Ishikawa (cell line): ENCODE results near the gene TRIM56.

Source experiments
- CEBPB ChIP-seq: IDR thresholded peaks from 2 replicates; pipeline ENCODE4 v1.6.1; 2012
- CREB1 ChIP-seq: IDR thresholded peaks from 2 replicates; pipeline ENCODE4 v1.6.1; 2012; ENCODE audit warnings: low read depth
- EGR1 ChIP-seq: IDR thresholded peaks from 2 replicates; pipeline ENCODE4 v1.6.1; 2012
- EP300 ChIP-seq: IDR thresholded peaks from 2 replicates; pipeline ENCODE4 v1.6.1; 2012; ENCODE audit warnings: borderline replicate concordance
- FOXM1 ChIP-seq: IDR thresholded peaks from 2 replicates; pipeline ENCODE4 v1.6.1; 2012; ENCODE audit warnings: low read depth, borderline replicate concordance
- NFIC ChIP-seq: IDR thresholded peaks from 2 replicates; pipeline ENCODE4 v1.6.1; 2012
- RAD21 ChIP-seq: IDR thresholded peaks from 2 replicates; pipeline ENCODE4 v1.6.1; 2012; ENCODE audit warnings: low read depth
- TAF1 ChIP-seq: IDR thresholded peaks from 2 replicates; pipeline ENCODE4 v1.6.1; 2012; ENCODE audit warnings: low read depth, mild to moderate bottlenecking
- TCF12 ChIP-seq: IDR thresholded peaks from 2 replicates; pipeline ENCODE4 v1.6.1; 2012; ENCODE audit warnings: low read depth
- TEAD4 ChIP-seq: IDR thresholded peaks from 2 replicates; pipeline ENCODE4 v1.6.1; 2012
- YY1 ChIP-seq: IDR thresholded peaks from 2 replicates; pipeline ENCODE4 v1.6.1; 2012; ENCODE audit warnings: low read depth
- ZBTB7A ChIP-seq: IDR thresholded peaks from 2 replicates; pipeline ENCODE4 v1.6.1; 2012; ENCODE audit warnings: low read depth
- TF ChIP-seq, protein P1 (sequence below): IDR thresholded peaks from 2 replicates; pipeline ENCODE4 v1.6.1; 2012
- TF ChIP-seq, protein P2 (sequence below): IDR thresholded peaks from 2 replicates; pipeline ENCODE4 v1.6.1; 2012; ENCODE audit warnings: low read depth, mild to moderate bottlenecking
- TF ChIP-seq, protein P3 (sequence below): IDR thresholded peaks from 2 replicates; pipeline ENCODE4 v1.6.1; 2012

TRIM56 gene

GRCh38 chr7:101075646-101076045 lies 9.6 kb upstream of the TRIM56 start:
- TF ChIP-seq, protein P1, sequence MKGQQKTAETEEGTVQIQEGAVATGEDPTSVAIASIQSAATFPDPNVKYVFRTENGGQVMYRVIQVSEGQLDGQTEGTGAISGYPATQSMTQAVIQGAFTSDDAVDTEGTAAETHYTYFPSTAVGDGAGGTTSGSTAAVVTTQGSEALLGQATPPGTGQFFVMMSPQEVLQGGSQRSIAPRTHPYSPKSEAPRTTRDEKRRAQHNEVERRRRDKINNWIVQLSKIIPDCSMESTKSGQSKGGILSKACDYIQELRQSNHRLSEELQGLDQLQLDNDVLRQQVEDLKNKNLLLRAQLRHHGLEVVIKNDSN: no peak
- TF ChIP-seq RAD21: no peak

- TF ChIP-seq TEAD4 (no peak; the same call in 1 of the 2 replicates), RAD21 (peak; percentile 90)
Observed at GRCh38 chr7:101077303-101078086, 7.8 kb upstream of the TRIM56 start.

DNA sequence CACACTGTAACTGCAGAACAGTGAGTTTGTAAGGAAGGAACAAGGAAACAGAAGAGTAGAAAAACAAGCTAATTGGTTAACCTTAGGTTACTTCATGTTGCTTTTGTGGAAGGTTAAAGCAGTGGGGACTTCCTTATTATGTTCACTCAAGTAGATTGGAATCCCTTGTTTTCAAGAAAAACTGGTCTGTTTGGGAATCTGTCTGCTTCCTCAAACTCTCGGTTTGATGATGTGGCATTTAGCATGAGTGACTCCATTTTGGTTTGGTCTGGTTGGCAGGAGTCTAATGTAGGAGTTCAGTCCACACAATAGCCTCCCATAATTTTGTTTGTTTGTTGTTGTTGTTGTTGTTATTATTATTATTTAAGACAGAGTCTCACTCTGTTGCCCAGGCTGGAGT lies 3.8 kb upstream of the TRIM56 start:
- TF ChIP-seq, protein P2, sequence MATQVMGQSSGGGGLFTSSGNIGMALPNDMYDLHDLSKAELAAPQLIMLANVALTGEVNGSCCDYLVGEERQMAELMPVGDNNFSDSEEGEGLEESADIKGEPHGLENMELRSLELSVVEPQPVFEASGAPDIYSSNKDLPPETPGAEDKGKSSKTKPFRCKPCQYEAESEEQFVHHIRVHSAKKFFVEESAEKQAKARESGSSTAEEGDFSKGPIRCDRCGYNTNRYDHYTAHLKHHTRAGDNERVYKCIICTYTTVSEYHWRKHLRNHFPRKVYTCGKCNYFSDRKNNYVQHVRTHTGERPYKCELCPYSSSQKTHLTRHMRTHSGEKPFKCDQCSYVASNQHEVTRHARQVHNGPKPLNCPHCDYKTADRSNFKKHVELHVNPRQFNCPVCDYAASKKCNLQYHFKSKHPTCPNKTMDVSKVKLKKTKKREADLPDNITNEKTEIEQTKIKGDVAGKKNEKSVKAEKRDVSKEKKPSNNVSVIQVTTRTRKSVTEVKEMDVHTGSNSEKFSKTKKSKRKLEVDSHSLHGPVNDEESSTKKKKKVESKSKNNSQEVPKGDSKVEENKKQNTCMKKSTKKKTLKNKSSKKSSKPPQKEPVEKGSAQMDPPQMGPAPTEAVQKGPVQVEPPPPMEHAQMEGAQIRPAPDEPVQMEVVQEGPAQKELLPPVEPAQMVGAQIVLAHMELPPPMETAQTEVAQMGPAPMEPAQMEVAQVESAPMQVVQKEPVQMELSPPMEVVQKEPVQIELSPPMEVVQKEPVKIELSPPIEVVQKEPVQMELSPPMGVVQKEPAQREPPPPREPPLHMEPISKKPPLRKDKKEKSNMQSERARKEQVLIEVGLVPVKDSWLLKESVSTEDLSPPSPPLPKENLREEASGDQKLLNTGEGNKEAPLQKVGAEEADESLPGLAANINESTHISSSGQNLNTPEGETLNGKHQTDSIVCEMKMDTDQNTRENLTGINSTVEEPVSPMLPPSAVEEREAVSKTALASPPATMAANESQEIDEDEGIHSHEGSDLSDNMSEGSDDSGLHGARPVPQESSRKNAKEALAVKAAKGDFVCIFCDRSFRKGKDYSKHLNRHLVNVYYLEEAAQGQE: no peak
- no peak for TF ChIP-seq CREB1
- TF ChIP-seq FOXM1: no peak
- no peak for TF ChIP-seq TCF12
- TF ChIP-seq, protein P1: no peak
- no peak for TF ChIP-seq EP300
- TF ChIP-seq CEBPB: no peak
- no peak for TF ChIP-seq NFIC
- no peak for TF ChIP-seq TEAD4
- TF ChIP-seq RAD21: no peak
- no peak for TF ChIP-seq ZBTB7A
- TF ChIP-seq, protein P3, sequence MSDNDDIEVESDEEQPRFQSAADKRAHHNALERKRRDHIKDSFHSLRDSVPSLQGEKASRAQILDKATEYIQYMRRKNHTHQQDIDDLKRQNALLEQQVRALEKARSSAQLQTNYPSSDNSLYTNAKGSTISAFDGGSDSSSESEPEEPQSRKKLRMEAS: no peak
- no peak for TF ChIP-seq EGR1
- TF ChIP-seq YY1: no peak
- TF ChIP-seq TAF1: no peak

- TF ChIP-seq, protein P2: no peak
- TF ChIP-seq NFIC (no peak), CREB1 (no peak), EGR1 (no peak), TAF1 (no peak), TCF12 (no peak), ZBTB7A (no peak), EP300 (no peak), FOXM1 (no peak), RAD21 (no peak), TEAD4 (no peak), CEBPB (no peak), YY1 (no peak)
- TF ChIP-seq, protein P1: no peak
- TF ChIP-seq, protein P3: no peak
Observed at GRCh38 chr7:101084865-101085161, 468 bp upstream of the TRIM56 start.

GRCh38 chr7:101087334-101088068 lies 2.2 kb downstream of the TRIM56 start:
- no peak for TF ChIP-seq TCF12
- TF ChIP-seq, protein P2: no peak
- TF ChIP-seq CEBPB: no peak
- no peak for TF ChIP-seq YY1
- TF ChIP-seq, protein P1: no peak
- no peak for TF ChIP-seq NFIC
- TF ChIP-seq, protein P3: no peak
- no peak for TF ChIP-seq CREB1
- no peak for TF ChIP-seq TAF1
- TF ChIP-seq TEAD4: no peak
- TF ChIP-seq EGR1: no peak
- no peak for TF ChIP-seq FOXM1
- TF ChIP-seq RAD21: no peak
- TF ChIP-seq ZBTB7A: no peak
- no peak for TF ChIP-seq EP300
